Glomerular visceral epithelial cell (primary cell): ENCODE results near the gene ABHD1.
"Not testable (repeated sequence)": the region's sequence is repeated elsewhere in the genome, so short reads cannot be mapped to it uniquely, and the experiment has no call there.

Experiments
- DNase-seq: peaks from one replicate; pipeline ENCODE4 v3.0.0-alpha.2; 2016; ENCODE audit errors: extremely low spot score

ABHD1 gene

GRCh38 chr2:27164960-27165763, 41.5 kb downstream of the ABHD1 start:
- no peak for DNase-seq

- no peak for DNase-seq
Measured at GRCh38 chr2:27170581-27171337, 47.1 kb downstream of the ABHD1 start.

- DNase-seq: no peak
Measured at GRCh38 chr2:27171351-27171848, 47.8 kb downstream of the ABHD1 start.

GRCh38 chr2:27174638-27175037, 51.0 kb downstream of the ABHD1 start:
- no peak for DNase-seq

GRCh38 chr2:27175330-27175729, 51.7 kb downstream of the ABHD1 start:
- no peak for DNase-seq

- DNase-seq: not testable (repeated sequence)
Measured at GRCh38 chr2:27175781-27176180, 52.2 kb downstream of the ABHD1 start.

GRCh38 chr2:27177441-27178351, 54.1 kb downstream of the ABHD1 start:
- DNase-seq: no peak

- no peak for DNase-seq
Measured at GRCh38 chr2:27178469-27178868, 54.9 kb downstream of the ABHD1 start.

- no peak for DNase-seq
Measured at GRCh38 chr2:27179344-27180000, 55.9 kb downstream of the ABHD1 start.
